Natural killer cell (primary cell): Measurements from ENCODE around the gene SSU72. TPM values are rescaled to one million over a fixed set of nuclear protein-coding genes. Genes with fewer than 3 reads are reported as not detected.
A peak's percentile ranks its signal among the peaks of the same experiment; 100 is the strongest.
"Not testable (repeated sequence)": the region's sequence is repeated elsewhere in the genome, so short reads cannot be mapped to it uniquely, and the experiment has no call there.

ENCODE experiments used
- ATAC-seq, 3 donors: fragments of 150-1000 bp in 2 of 3; fragments of 200-7000 bp in 1 of 3; cut with Tn5 transposase; 1 replicate in 1 of 3; 2 replicates in 2 of 3; pipeline ENCODE4 v1.10.0; 2021; ENCODE audit warnings: mild to moderate bottlenecking in 2 of 3, moderate library complexity in 2 of 3
- DNase-seq, 2 donors: peaks; one replicate each; pipeline versions ENCODE4 v3.0.0 to v3.0.0-alpha.2; 2013 to 2021; ENCODE audit warnings: mixed read lengths in 1 of 2
- H3K27ac ChIP-seq: one replicate; pipeline ENCODE4 v1.5.1; 2013; ENCODE audit warnings: mild to moderate bottlenecking, low read length
- H3K27me3 ChIP-seq: one replicate; pipeline ENCODE4 v1.6.1; 2013; ENCODE audit warnings: low read length; ENCODE audit not compliant: control insufficient read depth, insufficient read depth
- H3K36me3 ChIP-seq: one replicate; pipeline ENCODE4 v1.6.1; 2013; ENCODE audit warnings: low read length; ENCODE audit not compliant: control insufficient read depth, insufficient read depth
- H3K4me1 ChIP-seq: one replicate; pipeline ENCODE4 v1.6.1; 2013; ENCODE audit warnings: low read length; ENCODE audit not compliant: control insufficient read depth, insufficient read depth
- H3K4me3 ChIP-seq: one replicate; pipeline ENCODE4 v1.5.1; 2013; ENCODE audit warnings: low read length
- H3K9me3 ChIP-seq: one replicate; pipeline ENCODE4 v1.6.1; 2013; ENCODE audit warnings: low read length; ENCODE audit not compliant: control insufficient read depth, insufficient read depth
- H3K27ac Mint-ChIP-seq, 2 donors: one replicate each; pipeline ENCODE4 v1.8.0; 2022; ENCODE audit warnings: mild to moderate bottlenecking in 2 of 2, mixed read lengths in 2 of 2, moderate library complexity in 1 of 2
- H3K27me3 Mint-ChIP-seq, 2 donors: one replicate each; pipeline ENCODE4 v1.8.0; 2022; ENCODE audit warnings: low read depth in 2 of 2, mixed read lengths in 2 of 2
- H3K36me3 Mint-ChIP-seq: one replicate; pipeline ENCODE4 v1.8.0; 2022; ENCODE audit warnings: mixed read lengths
- H3K4me1 Mint-ChIP-seq, 2 donors: one replicate each; pipeline ENCODE4 v1.8.0; 2022; ENCODE audit warnings: mixed read lengths in 2 of 2
- H3K4me3 Mint-ChIP-seq: one replicate; pipeline ENCODE4 v1.8.0; 2022; ENCODE audit warnings: mild to moderate bottlenecking, moderate library complexity, mixed read lengths
- H3K9me3 Mint-ChIP-seq, 2 donors: one replicate each; pipeline ENCODE4 v1.8.0; 2022; ENCODE audit warnings: mixed read lengths in 2 of 2
- CTCF ChIP-seq: fragments of 200-600 bp; IDR thresholded peaks from one replicate; pipeline ENCODE4 v1.8.0; 2022; ENCODE audit warnings: antibody characterized with exemption
- WGBS: methylation state at CpG from one replicate; pipeline ENCODE4 v1.1.7; 2013; ENCODE audit warnings: missing lambda C conversion rate; ENCODE audit not compliant: insufficient coverage; 5-methylcytosine and 5-hydroxymethylcytosine counted together
- intact Hi-C: fragments of 100-400 bp; cut with micrococcal nuclease; formaldehyde crosslinking; loops from one replicate; pipeline ENCODE4 v1.14.2; 2022
- total RNA-seq, 4 donors: library from RNA; stranded (reverse); fragments of 120-200 nt in 1 of 4; gene quantifications; one replicate each; pipeline versions ENCODE4 v1.2.3 to v1.2.4, GENCODE V29; 2013 to 2022

The SSU72 gene
- total RNA-seq, 3 donors from 2014 or later (not counting 1 experiment from before 2014, with no cell fraction given), result 87.5 to 107 (median 93.9) TPM

DNA sequence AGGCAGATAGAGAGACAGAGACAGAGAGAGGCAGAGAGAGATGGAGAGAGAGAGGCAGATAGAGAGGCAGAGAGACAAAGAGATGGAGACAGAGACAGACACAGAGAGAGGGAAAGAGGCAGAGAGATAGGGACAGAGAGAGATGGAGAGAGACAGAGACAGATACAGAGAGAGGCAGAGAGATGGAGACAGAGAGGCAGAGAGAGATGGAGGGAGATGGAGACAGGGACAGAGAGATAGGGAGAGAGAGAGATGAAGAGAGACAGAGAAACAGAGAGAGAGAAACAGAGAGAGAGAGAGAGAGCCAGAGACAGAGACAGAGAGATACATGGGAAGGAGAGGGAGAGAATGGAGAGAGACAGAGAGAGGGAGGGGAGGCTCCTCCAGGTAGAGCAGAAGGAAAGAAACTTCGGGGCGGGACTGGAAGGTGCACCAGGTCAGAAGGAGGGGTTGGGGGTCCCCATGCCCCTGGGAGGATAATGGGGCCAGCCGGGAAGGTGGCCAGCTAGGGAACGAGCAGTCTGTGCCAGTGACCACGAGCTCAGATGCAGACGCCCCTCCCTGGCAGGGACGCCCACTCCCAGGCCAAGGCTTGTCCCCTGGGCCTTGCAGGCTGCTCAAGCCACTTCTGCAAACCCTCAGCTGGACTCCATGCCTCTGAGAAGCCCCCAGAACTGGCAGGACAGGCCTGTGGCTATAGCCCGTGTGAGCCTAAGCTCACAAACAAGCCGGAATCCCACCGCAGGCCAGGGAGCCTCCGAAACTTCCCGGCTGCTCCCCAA is 22.0 kb upstream of the SSU72 start:
- Mint-ChIP-seq H3K36me3 (no peaks in the 10 kb centered on the region), H3K27ac (no peak overlapping the region), H3K9me3 (no peaks in the 10 kb centered on the region), H3K27me3 (peaks cover 0 to 6% of the 10 kb centered on the region in 2 donors), H3K4me3 (no peak overlapping the region), H3K4me1 (peaks cover 0 to 7% of the 10 kb centered on the region in 2 donors)
- Histone ChIP-seq H3K4me1 (peaks cover 19% of the 10 kb centered on the region), H3K27ac (no peak overlapping the region), H3K4me3 (no peak overlapping the region), H3K9me3 (no peaks in the 10 kb centered on the region), H3K36me3 (no peaks in the 10 kb centered on the region), H3K27me3 (peaks cover 2% of the 10 kb centered on the region)
- no peak for ATAC-seq
- WGBS, result 58% methylated on average over 12 of the region's 12 CpGs
- peak in 1 of 2 donors; percentile 10 for DNase-seq
- intact Hi-C loops, result no loop called here
- no peak for TF ChIP-seq CTCF

DNA sequence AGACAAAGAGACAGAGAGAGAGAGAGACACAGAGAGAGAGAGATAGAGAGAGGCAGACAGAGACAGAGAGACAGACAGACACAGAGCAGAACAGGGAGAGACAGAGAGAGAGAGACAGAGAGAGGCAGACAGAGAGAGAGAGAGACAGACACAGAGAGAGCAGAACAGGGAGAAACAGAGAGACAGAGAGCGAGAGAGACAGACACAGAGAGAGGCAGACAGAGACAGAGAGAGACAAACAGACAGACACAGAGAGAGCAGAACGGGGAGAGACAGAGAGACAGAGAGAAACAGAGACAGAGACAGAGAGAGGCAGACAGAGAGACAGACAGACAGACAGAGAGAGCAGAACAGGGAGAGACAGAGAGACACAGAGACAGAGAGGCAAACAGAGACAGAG is 20.7 kb upstream of the SSU72 start:
- intact Hi-C loops, H3K27ac ChIP-seq, H3K36me3 Mint-ChIP-seq, H3K4me3 ChIP-seq, H3K36me3 ChIP-seq, H3K9me3 Mint-ChIP-seq, H3K4me3 Mint-ChIP-seq, H3K27ac Mint-ChIP-seq, ATAC-seq, H3K9me3 ChIP-seq, H3K27me3 Mint-ChIP-seq, H3K27me3 ChIP-seq, H3K4me1 Mint-ChIP-seq, DNase-seq: not testable (repeated sequence)
- H3K4me1 ChIP-seq, result peaks cover 13% of the 10 kb centered on the region
- WGBS, result 84% methylated on average over 2 of the region's 2 CpGs

DNA sequence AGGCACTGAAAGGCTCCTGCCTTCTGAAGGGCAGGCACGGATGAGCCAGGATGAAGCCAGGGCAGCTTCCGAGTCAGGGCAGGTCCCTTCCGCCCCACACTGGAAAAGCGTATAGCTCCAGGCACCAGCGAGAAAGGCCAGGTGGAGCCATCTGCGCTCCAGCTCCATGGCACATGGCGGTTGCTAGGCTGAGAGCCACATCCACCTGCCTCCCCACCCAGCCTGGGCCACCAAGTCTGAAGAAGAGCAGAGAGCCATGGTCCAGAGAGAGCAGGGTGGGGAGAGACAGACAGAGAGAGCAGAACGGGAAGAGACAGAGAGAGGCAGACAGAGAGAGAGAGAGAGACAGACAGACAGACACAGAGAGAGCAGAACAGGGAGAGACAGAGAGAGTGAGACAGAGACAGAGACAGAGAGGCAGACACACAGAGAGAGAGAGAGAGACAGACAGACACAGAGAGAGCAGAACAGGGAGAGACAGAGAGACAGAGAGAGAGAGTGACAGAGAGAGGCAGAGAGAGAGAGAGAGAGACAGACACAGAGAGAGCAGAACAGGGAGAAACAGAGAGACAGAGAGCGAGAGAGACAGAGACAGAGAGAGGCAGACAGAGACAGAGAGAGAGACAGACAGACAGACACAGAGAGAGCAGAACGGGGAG is 20.1 kb upstream of the SSU72 start:
- Mint-ChIP-seq H3K4me3 (no peak overlapping the region), H3K9me3 (no peaks in the 10 kb centered on the region), H3K27ac (no peak overlapping the region), H3K27me3 (peaks cover 0 to 6% of the 10 kb centered on the region in 2 donors), H3K4me1 (peaks cover 0 to 7% of the 10 kb centered on the region in 2 donors), H3K36me3 (no peaks in the 10 kb centered on the region)
- no peak for DNase-seq
- intact Hi-C loops, result no loop called here
- no peak for TF ChIP-seq CTCF
- 86% methylated on average over 10 of the region's 10 CpGs for WGBS
- peaks cover 11% of the 10 kb centered on the region for H3K4me1 ChIP-seq
- no peaks in the 10 kb centered on the region for H3K9me3 ChIP-seq
- no peak overlapping the region for H3K4me3 ChIP-seq
- H3K36me3 ChIP-seq, result no peaks in the 10 kb centered on the region
- H3K27ac ChIP-seq, result no peak overlapping the region
- ATAC-seq, result peak in 1 of 3 donors; percentile 23
- peaks cover 2% of the 10 kb centered on the region for H3K27me3 ChIP-seq

DNA sequence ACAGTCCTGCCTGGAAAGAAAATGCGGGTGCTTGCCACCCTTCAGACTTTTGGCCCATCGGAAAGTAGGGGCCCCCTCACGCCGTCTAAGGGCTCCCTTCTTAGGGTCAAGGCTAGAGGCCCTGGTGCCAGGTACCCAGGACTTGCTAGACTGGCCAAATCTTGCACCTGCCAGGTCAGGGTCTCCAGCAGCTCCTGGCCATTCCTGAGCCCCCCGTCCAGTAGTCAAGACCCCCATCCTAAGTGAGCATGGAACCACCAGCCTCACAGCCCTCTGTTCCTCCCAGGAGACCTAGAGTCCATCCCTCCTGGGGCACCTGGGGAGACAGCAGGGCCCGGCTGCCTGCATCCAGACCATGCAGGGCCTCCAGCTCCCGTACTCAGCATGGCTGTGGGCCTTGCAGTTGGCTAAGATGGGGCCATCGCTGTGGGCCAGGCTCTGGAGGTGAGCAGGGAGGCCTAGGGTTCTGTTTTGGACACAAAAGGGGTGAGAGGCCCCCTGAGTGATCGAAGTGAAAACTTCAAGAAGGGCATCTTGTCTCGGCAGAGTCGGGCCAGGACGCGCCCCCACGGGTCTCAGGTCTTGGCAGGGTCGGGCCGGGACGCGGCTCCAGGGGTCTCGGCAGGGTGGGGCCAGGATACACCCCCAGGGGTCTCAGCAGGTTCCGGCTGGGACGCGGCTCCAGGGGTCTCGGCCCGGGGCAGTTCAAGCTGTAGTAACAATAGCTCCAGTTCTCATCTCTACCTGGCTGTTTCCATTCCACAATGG is 19.4 kb upstream of the SSU72 start:
- no peaks in the 10 kb centered on the region for H3K9me3 ChIP-seq
- Mint-ChIP-seq H3K4me1 (peaks cover 0 to 4% of the 10 kb centered on the region in 2 donors), H3K36me3 (no peaks in the 10 kb centered on the region), H3K9me3 (no peaks in the 10 kb centered on the region), H3K27ac (no peak overlapping the region), H3K27me3 (peaks cover 0 to 6% of the 10 kb centered on the region in 2 donors), H3K4me3 (no peak overlapping the region)
- H3K27ac ChIP-seq, result no peak overlapping the region
- H3K36me3 ChIP-seq, result no peaks in the 10 kb centered on the region
- TF ChIP-seq CTCF, result no peak
- no peak overlapping the region for H3K4me3 ChIP-seq
- WGBS, result 87% methylated on average over 24 of the region's 24 CpGs
- DNase-seq (no peak), ATAC-seq (no peak)
- intact Hi-C loops, result no loop called here
- H3K27me3 ChIP-seq, result peaks cover 2% of the 10 kb centered on the region
- peaks cover 10% of the 10 kb centered on the region for H3K4me1 ChIP-seq
